COLO668 (cell line): Measurements from ENCODE around the gene TMEM150A.
"Not testable (repeated sequence)": the region's sequence is repeated elsewhere in the genome, so short reads cannot be mapped to it uniquely, and the experiment has no call there.

Experiments used
- DNase-seq: peaks from one replicate; lab custom pipeline; 2025; ENCODE audit not compliant: unreplicated experiment; lab: John Stamatoyannopoulos, UW

TMEM150A gene

GRCh38 chr2:85611705-85612587, 9.4 kb upstream of the TMEM150A start, which contains the start of gene C2orf68:
Gene C2orf68 (minus strand): TSS chr2:85612066. CDS start chr2:85611984, 82 bp downstream.
- peak; percentile 93 for DNase-seq

- no peak for DNase-seq
Observed at GRCh38 chr2:85611217-85611704, 8.8 kb upstream of the TMEM150A start.

- no peak for DNase-seq
Observed at GRCh38 chr2:85607268-85608215, 5.0 kb upstream of the TMEM150A start.

GRCh38 chr2:85606116-85606455, 3.6 kb upstream of the TMEM150A start:
- no peak for DNase-seq

GRCh38 chr2:85605406-85606115, 3.1 kb upstream of the TMEM150A start:
- DNase-seq: no peak

- peak; percentile 22 for DNase-seq
Observed at GRCh38 chr2:85604568-85605339, 2.3 kb upstream of the TMEM150A start.

GRCh38 chr2:85604133-85604444, 1.6 kb upstream of the TMEM150A start:
- not testable (repeated sequence) for DNase-seq

- DNase-seq: peak; percentile 67
Observed at GRCh38 chr2:85601771-85602475, 575 bp downstream of the TMEM150A start.

- no peak for DNase-seq
Observed at GRCh38 chr2:85600951-85601770, 1.3 kb downstream of the TMEM150A start.

GRCh38 chr2:85600235-85600575, 2.3 kb downstream of the TMEM150A start:
- no peak for DNase-seq

GRCh38 chr2:85599468-85600234, 2.8 kb downstream of the TMEM150A start:
- DNase-seq: no peak

- no peak for DNase-seq
Observed at GRCh38 chr2:85598594-85599340, 3.7 kb downstream of the TMEM150A start.

GRCh38 chr2:85597241-85597640, 5.3 kb downstream of the TMEM150A start:
- no peak for DNase-seq

- DNase-seq: no peak
Observed at GRCh38 chr2:85596486-85597143, 5.9 kb downstream of the TMEM150A start.

- no peak for DNase-seq
Observed at GRCh38 chr2:85596026-85596333, 6.5 kb downstream of the TMEM150A start.

GRCh38 chr2:85595301-85596025, 7.0 kb downstream of the TMEM150A start, which contains the start of gene RNF181:
Gene RNF181 (plus strand): TSS chr2:85595745. CDS start chr2:85595764, 19 bp downstream.
- DNase-seq: peak; percentile 92
